Skeletal muscle tissue (tissue), 4 donors: Measurements from ENCODE around the gene ZBTB16. TPM values are rescaled to one million over a fixed set of nuclear protein-coding genes. Genes with fewer than 3 reads are reported as not detected.

Experiments used
- H3K27ac ChIP-seq: one replicate; pipeline ENCODE4 v1.7.0; 2013; ENCODE audit warnings: mild to moderate bottlenecking, low read depth, low read length, inconsistent platforms
- H3K27me3 ChIP-seq, 3 donors: one replicate each; pipeline ENCODE4 v1.7.0; 2013; ENCODE audit warnings: low read length in 3 of 3; ENCODE audit not compliant: control insufficient read depth in 3 of 3, insufficient read depth in 3 of 3
- H3K36me3 ChIP-seq, 3 donors: one replicate each; pipeline ENCODE4 v1.7.0; 2013; ENCODE audit warnings: low read length in 3 of 3; ENCODE audit not compliant: control insufficient read depth in 3 of 3, insufficient read depth in 3 of 3
- H3K4me1 ChIP-seq, 3 donors: one replicate each; pipeline ENCODE4 v1.7.0; 2013; ENCODE audit warnings: low read length in 3 of 3, mild to moderate bottlenecking in 3 of 3; ENCODE audit not compliant: control insufficient read depth in 3 of 3, insufficient read depth in 3 of 3
- H3K4me3 ChIP-seq, 3 donors: one replicate each; pipeline ENCODE4 v1.7.0; 2013; ENCODE audit warnings: low read length in 3 of 3
- H3K9ac ChIP-seq, 3 donors: one replicate each; pipeline ENCODE4 v1.7.0; 2013; ENCODE audit warnings: low read length in 3 of 3, mild to moderate bottlenecking in 3 of 3, moderate library complexity in 2 of 3, low read depth in 1 of 3
- H3K9me3 ChIP-seq, 3 donors: one replicate each; pipeline ENCODE4 v1.7.0; 2013; ENCODE audit warnings: low read length in 3 of 3; ENCODE audit not compliant: control insufficient read depth in 3 of 3
- total RNA-seq: library from RNA; depleted of rRNA; stranded (reverse); fragments of >200 nt; gene quantifications from one replicate; pipeline ENCODE4 v1.2.3, GENCODE V29; 2014
- donor health status: Osteomylitis.

Gene ZBTB16
- total RNA-seq, 1 donor from 2014 or later: 6.8 TPM

DNA sequence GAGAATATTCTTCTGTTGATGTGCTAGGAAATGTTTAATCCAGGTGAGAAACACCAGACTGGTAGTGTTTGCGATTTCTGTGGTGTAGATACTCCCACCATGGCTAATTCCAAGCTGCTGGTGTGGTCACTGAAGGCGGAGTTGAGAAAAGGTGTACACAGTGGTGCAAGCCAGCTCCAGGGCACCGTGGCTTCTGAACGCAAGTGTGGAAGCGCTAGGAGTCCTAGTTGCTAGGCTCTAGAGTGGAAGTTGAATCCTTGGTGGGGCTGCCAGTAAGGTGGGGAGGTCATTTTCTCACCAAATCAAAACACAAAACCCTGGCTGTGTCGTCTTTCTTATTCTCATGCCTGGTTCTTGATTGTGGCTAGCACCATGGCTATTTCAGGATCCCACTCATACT lies 61.6 kb downstream of the ZBTB16 start:
- Histone ChIP-seq H3K9ac (peak overlapping the region in 2 of 3 donors; percentile 24 to 34), H3K4me3 (no peak overlapping the region), H3K9me3 (no peaks in the 10 kb centered on the region), H3K4me1 (peaks cover 70 to 96% (median 77%) of the 10 kb centered on the region in 3 donors), H3K27me3 (no peaks in the 10 kb centered on the region), H3K36me3 (peaks cover 0 to 2% (median 2%) of the 10 kb centered on the region in 3 donors), H3K27ac (peak overlapping the region; percentile 84)

DNA sequence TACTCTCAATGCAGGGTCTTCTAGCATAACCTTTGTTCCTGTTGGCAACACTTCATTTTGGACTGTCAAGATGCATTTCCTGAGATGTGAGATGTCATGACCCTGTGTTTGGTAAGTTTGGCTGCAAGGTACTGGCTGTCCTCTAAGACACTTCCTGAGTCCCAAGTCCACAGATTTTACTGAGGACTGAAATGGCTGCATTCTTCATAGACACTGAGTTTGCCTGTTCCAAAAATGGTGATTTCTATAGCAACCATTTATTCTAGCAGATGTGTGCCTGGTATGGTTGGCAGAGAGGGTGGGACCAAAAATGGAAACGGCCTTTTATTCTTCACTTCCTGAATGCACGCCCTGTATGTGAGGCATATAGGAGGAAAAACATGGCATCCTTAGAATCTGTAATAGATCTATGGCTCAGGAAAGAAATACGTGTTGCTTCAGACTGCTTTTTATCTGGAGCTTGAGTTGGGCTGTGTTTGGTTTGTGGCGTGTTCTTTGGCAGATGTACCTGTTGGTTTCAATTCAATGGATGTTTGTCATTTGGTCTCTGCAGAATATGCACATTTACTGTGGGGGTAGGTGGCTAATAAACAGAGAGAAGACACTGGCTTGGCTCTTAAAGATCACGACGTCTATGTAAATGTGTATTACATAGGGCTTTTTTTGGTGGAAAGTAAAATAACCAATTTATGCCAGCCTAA lies 62.4 kb downstream of the ZBTB16 start:
- Histone ChIP-seq H3K27ac (peak overlapping the region; percentile 84), H3K4me3 (no peak overlapping the region), H3K27me3 (no peaks in the 10 kb centered on the region), H3K4me1 (peaks cover 73 to 97% (median 85%) of the 10 kb centered on the region in 3 donors), H3K9me3 (no peaks in the 10 kb centered on the region), H3K9ac (peak overlapping the region in 2 of 3 donors; percentile 27 to 40), H3K36me3 (peaks cover 2 to 8% (median 5%) of the 10 kb centered on the region in 3 donors)

DNA sequence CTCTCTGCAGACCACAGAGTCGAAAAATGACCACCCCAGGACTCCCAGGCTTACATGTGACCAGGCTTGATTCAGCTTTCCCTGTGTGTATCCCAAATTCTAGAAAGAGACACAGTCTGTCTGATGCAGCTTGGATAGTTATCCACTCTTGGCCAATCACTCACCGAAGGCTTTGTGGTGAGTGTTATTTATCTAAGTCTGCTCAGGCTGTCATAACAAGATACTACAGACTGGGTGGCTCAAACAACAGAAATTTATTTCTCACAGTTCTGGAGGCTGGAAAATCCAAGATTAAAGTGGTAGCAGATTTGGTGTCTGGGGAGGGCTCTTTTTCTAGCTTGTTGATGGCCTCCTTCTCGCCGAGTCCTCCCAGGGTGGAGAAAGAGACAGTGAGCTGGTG lies 63.2 kb downstream of the ZBTB16 start:
- no peak overlapping the region for H3K4me3 ChIP-seq
- peak overlapping the region; percentile 84 for H3K27ac ChIP-seq
- no peaks in the 10 kb centered on the region for H3K27me3 ChIP-seq
- peak overlapping the region in 2 of 3 donors; percentile 40 to 71 for H3K9ac ChIP-seq
- peaks cover 78 to 97% (median 87%) of the 10 kb centered on the region in 3 donors for H3K4me1 ChIP-seq
- H3K36me3 ChIP-seq: peaks cover 5 to 9% (median 7%) of the 10 kb centered on the region in 3 donors
- no peaks in the 10 kb centered on the region for H3K9me3 ChIP-seq

GRCh38 chr11:114123692-114124330 lies 64.3 kb downstream of the ZBTB16 start:
- peak overlapping the region; percentile 57 to 71 (median 59) for H3K9ac ChIP-seq
- H3K27me3 ChIP-seq: no peaks in the 10 kb centered on the region
- no peaks in the 10 kb centered on the region for H3K9me3 ChIP-seq
- H3K4me3 ChIP-seq: peak overlapping the region in 1 of 3 donors; percentile 14
- H3K4me1 ChIP-seq: peaks cover 89 to 100% (median 94%) of the 10 kb centered on the region in 3 donors
- H3K27ac ChIP-seq: peak overlapping the region; percentile 84
- H3K36me3 ChIP-seq: peaks cover 5 to 9% (median 7%) of the 10 kb centered on the region in 3 donors

GRCh38 chr11:114124601-114125144 lies 65.2 kb downstream of the ZBTB16 start:
- H3K4me1 ChIP-seq: peaks cover 93 to 100% (median 97%) of the 10 kb centered on the region in 3 donors
- peak overlapping the region; percentile 84 for H3K27ac ChIP-seq
- peaks cover 5 to 9% (median 7%) of the 10 kb centered on the region in 3 donors for H3K36me3 ChIP-seq
- no peaks in the 10 kb centered on the region for H3K27me3 ChIP-seq
- H3K9me3 ChIP-seq: no peaks in the 10 kb centered on the region
- H3K9ac ChIP-seq: peak overlapping the region in 2 of 3 donors; percentile 39 to 61
- H3K4me3 ChIP-seq: no peak overlapping the region

GRCh38 chr11:114125531-114125930 lies 66.0 kb downstream of the ZBTB16 start:
- Histone ChIP-seq H3K4me3 (no peak overlapping the region), H3K9ac (peak overlapping the region in 1 of 3 donors; percentile 61), H3K27ac (peak overlapping the region; percentile 84), H3K9me3 (no peaks in the 10 kb centered on the region), H3K4me1 (peaks cover 93 to 100% (median 97%) of the 10 kb centered on the region in 3 donors), H3K27me3 (no peaks in the 10 kb centered on the region), H3K36me3 (peaks cover 5 to 9% (median 7%) of the 10 kb centered on the region in 3 donors)

GRCh38 chr11:114125959-114126358 lies 66.4 kb downstream of the ZBTB16 start:
- no peaks in the 10 kb centered on the region for H3K9me3 ChIP-seq
- H3K27ac ChIP-seq: peak overlapping the region; percentile 84
- H3K36me3 ChIP-seq: peaks cover 5 to 9% (median 7%) of the 10 kb centered on the region in 3 donors
- H3K4me1 ChIP-seq: peaks cover 94 to 100% (median 97%) of the 10 kb centered on the region in 3 donors
- no peaks in the 10 kb centered on the region for H3K27me3 ChIP-seq
- no peak overlapping the region for H3K4me3 ChIP-seq
- H3K9ac ChIP-seq: no peak overlapping the region

GRCh38 chr11:114128399-114128798 lies 68.9 kb downstream of the ZBTB16 start:
- peak overlapping the region; percentile 84 for H3K27ac ChIP-seq
- no peaks in the 10 kb centered on the region for H3K9me3 ChIP-seq
- H3K27me3 ChIP-seq: no peaks in the 10 kb centered on the region
- H3K4me3 ChIP-seq: peak overlapping the region in 2 of 3 donors; percentile 20 to 50
- H3K9ac ChIP-seq: peak overlapping the region; percentile 62 to 82 (median 69)
- peaks cover 5 to 9% (median 7%) of the 10 kb centered on the region in 3 donors for H3K36me3 ChIP-seq
- peaks cover 95 to 100% (median 96%) of the 10 kb centered on the region in 3 donors for H3K4me1 ChIP-seq

DNA sequence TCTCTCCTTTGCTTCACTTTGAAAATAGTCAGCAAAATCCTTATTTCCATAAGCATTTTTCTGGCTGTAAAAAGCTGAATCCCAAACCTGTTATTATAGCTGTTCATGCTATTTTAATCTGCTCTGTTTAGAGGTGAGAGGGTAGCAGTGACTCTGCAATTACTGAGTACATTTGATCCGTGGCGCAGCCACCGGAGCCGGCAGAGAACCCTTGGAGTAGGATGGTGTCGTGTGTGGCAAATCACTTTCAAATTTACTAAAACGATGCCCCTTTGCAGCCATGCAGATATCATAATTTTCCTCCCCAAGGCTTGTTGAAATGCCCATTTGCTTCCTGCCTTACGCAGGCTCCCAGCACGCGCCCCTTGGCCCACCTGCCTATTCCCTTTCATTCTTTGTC lies 69.6 kb downstream of the ZBTB16 start:
- peaks cover 95 to 100% (median 96%) of the 10 kb centered on the region in 3 donors for H3K4me1 ChIP-seq
- H3K27ac ChIP-seq: peak overlapping the region; percentile 84

More for the DNA sequence above, 69.6 kb downstream of the ZBTB16 start:
- H3K9ac ChIP-seq: peak overlapping the region; percentile 62 to 82 (median 69)
- H3K9me3 ChIP-seq: no peaks in the 10 kb centered on the region
- H3K36me3 ChIP-seq: peaks cover 5 to 9% (median 7%) of the 10 kb centered on the region in 3 donors
- peak overlapping the region; percentile 42 to 50 (median 48) for H3K4me3 ChIP-seq
- H3K27me3 ChIP-seq: no peaks in the 10 kb centered on the region
